Brain pericyte (primary cell): ENCODE results near the gene SMARCC2.
A peak's percentile ranks its signal among the peaks of the same experiment; 100 is the strongest.

ENCODE experiments used
- DNase-seq: peaks from one replicate; pipeline ENCODE4 v3.0.0-alpha.2; 2012; ENCODE audit warnings: low read depth, low spot score

Gene SMARCC2

GRCh38 chr12:56189099-56189917 lies at the start of gene SMARCC2:
Gene SMARCC2, minus strand, starts transcription at chr12:56189483. Its CDS starts 22 bp downstream, at chr12:56189461.
- DNase-seq = peak; percentile 50

GRCh38 chr12:56237552-56237951 lies 48.3 kb upstream of the SMARCC2 start:
- no peak for DNase-seq

DNA sequence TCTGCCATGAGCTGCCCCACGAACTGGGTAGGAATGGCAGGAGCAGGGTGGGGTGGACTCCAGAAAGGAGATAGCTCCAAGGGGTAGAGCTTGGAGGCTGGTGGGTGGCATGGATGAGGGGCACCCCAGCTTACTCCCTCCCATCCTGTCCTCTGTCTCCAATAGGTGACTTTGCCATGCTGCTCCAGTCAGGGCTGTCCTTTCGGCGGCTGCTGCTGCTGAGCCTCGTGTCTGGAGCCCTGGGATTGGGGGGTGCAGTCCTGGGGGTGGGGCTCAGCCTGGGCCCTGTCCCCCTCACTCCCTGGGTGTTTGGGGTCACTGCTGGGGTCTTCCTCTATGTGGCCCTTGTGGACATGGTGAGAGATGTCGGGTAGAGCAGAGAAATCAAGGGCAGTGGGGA lies 47.7 kb upstream of the SMARCC2 start:
- DNase-seq = no peak

DNA sequence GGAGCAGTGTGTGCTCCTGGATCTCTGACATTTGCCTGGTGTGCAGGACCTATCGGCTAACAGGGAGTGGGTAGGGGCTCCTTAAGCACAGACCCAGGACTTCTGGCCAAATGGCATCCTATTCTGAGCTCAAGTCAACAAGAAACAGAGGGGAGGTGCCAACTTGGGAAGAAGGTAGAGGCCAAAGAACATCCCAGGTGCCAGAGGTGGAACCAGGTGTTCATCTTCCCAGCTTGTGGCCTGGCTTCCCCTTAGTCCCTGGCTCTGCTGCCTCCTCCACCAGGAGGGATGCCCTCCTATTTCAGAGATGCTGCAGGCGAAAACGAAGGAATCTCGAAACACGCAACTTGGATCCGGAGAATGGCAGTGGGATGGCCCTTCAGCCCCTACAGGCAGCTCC lies 46.8 kb upstream of the SMARCC2 start:
- no peak for DNase-seq

DNA sequence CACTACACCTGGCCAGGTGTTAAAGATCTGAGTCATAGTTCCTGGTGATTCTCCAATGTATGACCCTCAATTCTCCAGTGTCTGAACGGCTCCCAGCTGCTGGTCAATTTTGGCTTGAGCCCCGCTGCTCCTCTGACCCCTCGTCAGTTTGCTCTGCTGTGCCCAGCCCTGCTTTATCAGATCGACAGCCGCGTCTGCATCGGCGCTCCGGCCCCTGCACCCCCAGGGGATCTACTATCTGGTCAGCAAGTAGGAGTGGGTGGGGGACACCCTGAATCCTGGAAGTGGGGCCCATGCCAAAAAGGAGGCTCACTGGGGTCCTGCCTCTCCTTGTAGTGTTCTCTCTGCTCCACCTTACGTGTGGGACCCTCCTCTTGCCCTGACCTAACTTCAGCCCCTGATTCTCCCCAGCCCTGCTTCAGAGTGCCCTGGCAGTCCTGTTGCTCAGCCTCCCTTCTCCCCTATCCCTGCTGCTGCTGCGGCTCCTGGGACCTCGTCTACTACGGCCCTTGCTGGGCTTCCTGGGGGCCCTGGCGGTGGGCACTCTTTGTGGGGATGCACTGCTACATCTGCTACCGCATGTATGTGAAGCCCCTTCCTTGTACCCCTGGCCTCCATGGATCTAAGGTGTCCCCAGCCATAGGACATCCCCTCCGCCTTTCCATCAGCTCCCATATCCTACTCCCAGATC lies 45.6 kb upstream of the SMARCC2 start:
- no peak for DNase-seq

DNA sequence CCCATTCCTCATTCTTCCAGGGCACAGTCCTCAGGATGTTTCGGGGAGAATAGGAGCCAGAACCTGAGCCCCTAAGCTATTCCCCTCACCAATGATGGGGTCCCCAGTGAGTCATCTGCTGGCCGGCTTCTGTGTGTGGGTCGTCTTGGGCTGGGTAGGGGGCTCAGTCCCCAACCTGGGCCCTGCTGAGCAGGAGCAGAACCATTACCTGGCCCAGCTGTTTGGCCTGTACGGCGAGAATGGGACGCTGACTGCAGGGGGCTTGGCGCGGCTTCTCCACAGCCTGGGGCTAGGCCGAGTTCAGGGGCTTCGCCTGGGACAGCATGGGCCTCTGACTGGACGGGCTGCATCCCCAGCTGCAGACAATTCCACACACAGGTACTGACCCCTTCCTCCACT lies 41.9 kb upstream of the SMARCC2 start:
- DNase-seq = no peak

DNA sequence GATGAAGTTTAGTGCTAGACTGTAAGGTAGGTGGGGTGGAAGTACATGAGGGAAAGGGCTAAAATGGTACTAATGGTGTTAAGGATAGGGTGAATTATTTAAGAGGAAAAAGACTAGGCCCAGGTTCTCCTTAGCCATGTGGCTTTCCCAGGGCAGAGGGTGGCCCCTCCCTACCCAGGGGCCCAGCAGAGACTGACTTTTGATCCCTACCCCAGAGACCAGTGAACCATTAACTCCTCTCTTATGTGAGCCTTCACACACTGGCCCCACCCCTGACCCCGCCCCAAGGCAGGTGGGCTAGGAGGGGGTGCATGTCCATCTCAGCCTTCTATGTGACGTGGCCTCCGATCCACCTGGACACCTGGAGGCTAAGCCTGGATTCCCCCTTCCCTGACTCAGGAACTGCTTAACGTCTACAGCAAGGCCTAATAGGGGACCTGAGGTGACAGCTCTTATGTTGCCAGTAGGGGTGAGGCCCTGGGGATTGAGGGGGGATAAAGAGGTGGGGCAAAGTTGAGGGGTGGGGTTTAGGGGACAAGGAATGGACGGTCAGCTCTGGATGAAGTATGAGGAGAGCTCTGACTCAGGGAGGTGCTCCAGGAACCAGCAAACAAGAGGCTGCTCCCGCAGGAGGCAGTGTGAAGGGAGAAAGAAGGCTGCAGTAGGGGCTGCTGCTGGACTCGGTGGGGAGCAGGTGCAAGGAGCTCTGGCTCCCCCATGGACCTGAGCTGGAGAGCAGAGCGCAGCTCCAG lies 41.3 kb upstream of the SMARCC2 start:
- no peak for DNase-seq

GRCh38 chr12:56229916-56230431 lies 40.7 kb upstream of the SMARCC2 start, which contains the start of gene SLC39A5:
Gene SLC39A5, plus strand, starts transcription at chr12:56230051. Its CDS starts 1,224 bp downstream, at chr12:56231275.
- no peak for DNase-seq

DNA sequence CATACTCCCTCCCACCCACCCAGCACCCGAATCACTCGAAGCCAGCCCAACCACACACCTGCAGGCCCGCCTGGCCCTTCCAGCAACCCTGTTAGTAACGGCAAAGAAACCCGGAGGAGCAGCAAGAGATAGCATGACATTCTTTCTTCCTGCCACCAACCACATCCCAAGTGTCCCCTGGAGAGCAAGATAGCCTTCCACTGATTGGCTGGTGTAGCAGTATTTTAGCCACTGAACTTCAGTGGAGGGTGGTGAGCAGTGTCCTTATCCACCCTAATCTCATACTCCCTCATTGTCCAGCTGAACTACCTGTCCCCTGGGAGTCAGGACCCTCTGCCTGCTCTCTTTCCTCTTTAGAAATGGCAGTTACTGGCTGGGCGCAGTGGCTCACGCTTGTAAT lies 39.8 kb upstream of the SMARCC2 start:
- no peak for DNase-seq

DNA sequence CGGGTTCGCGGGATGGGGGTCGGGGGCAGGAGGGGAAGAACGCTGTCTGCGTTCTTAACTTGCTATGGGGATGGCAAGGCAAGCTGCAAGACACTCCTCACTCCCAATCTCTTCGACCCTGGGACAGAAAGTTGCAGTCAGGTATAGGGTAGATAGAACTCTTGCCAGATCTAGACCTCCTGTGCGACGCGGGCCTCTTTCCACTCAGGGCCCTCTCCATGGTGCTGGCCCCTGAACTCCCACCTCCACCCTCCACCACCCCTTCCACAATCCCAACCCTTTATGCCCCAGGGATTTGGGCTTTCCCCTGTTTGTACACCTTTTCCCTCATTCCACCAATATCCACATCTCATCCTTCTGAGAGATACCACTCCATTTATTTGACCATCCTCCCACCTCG lies 35.7 kb upstream of the SMARCC2 start:
- DNase-seq = no peak

- DNase-seq = peak; percentile 95
Observed at GRCh38 chr12:56224102-56224701, 34.9 kb upstream of the SMARCC2 start, which contains the start of gene NABP2. Gene NABP2, plus strand, starts transcription at chr12:56224342. Its CDS starts 515 bp downstream, at chr12:56224857.

GRCh38 chr12:56223571-56224101 lies 34.4 kb upstream of the SMARCC2 start:
- DNase-seq = no peak

DNA sequence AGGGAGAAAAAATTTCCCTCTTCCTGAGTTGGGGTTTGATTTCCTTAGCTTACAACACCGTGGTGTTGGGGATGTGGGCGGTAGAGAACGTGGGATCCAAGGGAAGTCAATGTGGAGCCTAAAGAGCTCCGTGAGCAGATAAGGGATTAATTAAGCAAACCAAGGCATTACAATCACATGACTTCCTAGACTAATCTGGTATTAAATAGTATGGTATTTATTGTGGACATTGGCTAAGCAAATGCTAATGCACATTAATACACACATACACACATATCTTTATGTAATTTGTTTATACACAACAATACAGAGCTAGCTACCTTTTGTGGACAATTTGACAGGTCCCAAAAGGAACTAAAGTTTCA lies 33.2 kb upstream of the SMARCC2 start:
- no peak for DNase-seq

- peak; percentile 94 for DNase-seq
Observed at GRCh38 chr12:56221757-56222530, 32.7 kb upstream of the SMARCC2 start, which contains the start of gene RNF41. Gene RNF41, minus strand, starts transcription at chr12:56221922. Its CDS starts 7,875 bp downstream, at chr12:56214047.

- DNase-seq = no peak
Observed at GRCh38 chr12:56221232-56221756, 32.0 kb upstream of the SMARCC2 start.

DNA sequence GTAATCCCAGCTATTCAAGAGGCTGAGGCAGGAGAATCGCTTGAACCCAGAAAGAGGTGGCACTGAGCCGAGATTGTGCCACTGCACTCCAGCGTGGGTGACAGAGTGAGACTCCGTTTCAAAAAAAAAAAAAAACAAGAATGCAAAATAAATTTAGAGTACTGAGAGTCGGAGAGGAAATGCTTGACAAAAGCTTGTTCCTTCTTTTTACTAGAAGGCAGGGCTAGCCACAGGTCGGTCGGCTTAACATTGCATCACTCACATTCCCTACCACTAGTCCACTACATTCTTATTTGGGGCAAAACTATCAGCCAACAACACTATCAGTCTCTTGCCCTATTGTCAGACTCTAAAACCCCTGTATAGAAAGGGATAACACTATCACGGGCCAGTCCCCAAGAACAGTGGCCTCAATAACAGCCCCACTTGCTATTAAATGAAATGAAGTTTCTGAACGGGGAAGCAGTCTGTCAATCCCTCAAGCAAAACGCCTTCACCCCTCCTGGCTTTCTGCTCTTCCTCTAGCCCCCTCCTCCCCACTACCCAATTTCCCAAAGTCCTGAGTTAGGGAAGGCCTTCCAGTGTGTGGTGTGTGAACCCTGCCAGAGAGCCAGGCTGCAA lies 31.4 kb upstream of the SMARCC2 start:
- no peak for DNase-seq

DNA sequence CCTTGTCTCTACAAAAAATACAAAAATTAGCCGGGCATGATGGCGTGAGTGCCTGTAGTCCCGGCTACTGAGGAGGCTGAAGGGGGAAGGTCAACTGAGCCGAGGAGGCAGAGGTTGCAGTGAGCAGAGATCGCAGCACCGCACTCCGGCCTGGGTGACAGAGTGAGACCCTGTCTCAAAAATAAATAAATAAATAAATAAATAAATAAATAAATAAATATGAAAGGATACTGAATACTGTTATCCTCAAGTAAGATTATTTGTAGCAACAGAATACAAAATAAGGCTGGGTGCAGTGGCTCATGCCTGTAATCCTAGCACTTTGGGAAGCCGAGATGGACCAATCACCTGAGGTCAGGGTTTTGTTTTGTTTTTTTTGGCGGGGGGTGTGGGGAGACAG lies 30.6 kb upstream of the SMARCC2 start:
- no peak for DNase-seq

DNA sequence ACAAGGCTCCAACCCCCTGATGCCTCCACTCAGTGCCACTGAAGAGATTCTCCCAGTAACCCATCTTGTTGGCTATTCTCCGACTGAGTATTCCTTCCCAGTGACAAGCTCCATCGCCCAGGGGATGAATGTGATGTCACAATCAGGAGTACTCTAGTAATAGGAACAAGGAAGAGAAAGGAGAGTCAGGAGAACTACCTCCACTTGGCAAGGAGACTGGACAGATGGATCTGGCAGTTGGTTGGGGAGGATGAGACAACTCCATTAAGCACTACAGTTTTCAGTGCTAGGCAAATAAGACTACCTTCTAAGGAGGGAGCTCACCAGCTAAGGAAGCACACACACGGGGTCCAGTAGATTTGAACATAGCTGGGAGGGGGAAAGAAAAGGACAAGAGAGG lies 27.2 kb upstream of the SMARCC2 start:
- no peak for DNase-seq

DNA sequence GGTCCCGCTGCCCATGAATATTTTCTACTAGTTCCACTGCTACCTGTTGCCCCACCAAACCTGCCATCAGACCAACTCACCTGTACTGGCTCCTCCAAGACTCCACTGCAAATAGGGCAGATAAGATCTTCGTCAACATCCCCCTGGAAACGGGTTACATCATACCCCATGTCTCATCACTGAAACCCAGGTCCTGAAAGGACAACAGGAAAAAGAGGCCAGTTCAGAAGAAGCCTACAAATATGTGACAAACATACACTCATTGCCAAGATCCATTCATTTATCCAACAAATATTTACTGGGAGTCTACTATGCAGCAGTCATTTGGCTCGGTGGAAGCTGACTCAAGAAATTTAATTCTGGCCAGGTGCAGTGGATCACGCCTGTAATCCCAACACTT lies 24.6 kb upstream of the SMARCC2 start:
- DNase-seq = no peak

DNA sequence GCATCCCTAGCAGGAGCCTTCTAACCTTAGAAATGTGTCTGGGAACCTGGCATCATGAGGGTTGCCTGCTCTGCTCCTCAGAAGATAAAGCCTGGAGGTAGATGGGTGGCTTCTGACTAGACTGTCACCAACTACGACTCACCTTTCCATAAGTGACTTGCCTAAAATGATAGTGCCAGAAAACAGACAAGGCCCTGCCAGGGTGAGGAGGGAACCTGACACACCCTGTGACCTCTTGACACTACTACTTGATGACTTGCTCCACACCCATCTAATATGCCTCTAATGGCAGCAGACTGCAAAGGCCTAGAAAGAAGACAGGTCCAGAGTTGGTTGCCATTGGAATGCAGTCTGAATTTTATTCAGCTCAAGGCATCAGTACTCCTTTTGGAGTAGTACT lies 23.1 kb upstream of the SMARCC2 start:
- DNase-seq = no peak
